A673 (cell line): ENCODE measurements around the gene NEO1. TPM values are rescaled to one million over a fixed set of nuclear protein-coding genes. Genes with fewer than 3 reads are reported as not detected.

ENCODE experiments used
- BruUV-seq: library from RNA; stranded (reverse); fragments of 400-500 nt; replicated peaks from 2 replicates; lab custom pipeline; 2021; lab: Mats Ljungman, UMichigan
- CTCF ChIA-PET: fragments of 300-600 bp; sonication (Branson Sonifier 250); formaldehyde crosslinking; loops from one replicate; lab custom pipeline; 2022; ENCODE audit warnings: antibody characterized with exemption; lab: Charles Lee
- POLR2A ChIA-PET: fragments of 300-600 bp; sonication (Branson Sonifier 250); formaldehyde crosslinking; loops from one replicate; lab custom pipeline; 2022; ENCODE audit warnings: antibody characterized with exemption; ENCODE audit not compliant: low non-redundant PET; lab: Charles Lee
- DNase-seq: peaks from one replicate; pipeline ENCODE4 v3.0.0-alpha.2; 2015; ENCODE audit warnings: low spot score
- H3K27ac ChIP-seq: fragments of 200-600 bp; sonication (generic); 2 replicates; pipeline ENCODE4 v1.5.1; 2016; ENCODE audit warnings: mixed run types, low read depth, mild to moderate bottlenecking, mixed read lengths, antibody characterized with exemption, low read length; ENCODE audit not compliant: poor library complexity, severe bottlenecking
- H3K27me3 ChIP-seq: fragments of 200-600 bp; sonication (generic); replicated peaks from 2 replicates; pipeline ENCODE4 v1.6.1; 2017; ENCODE audit warnings: mixed run types, low read depth, mild to moderate bottlenecking, mixed read lengths, antibody characterized with exemption, low read length; ENCODE audit not compliant: insufficient read depth, poor library complexity
- H3K36me3 ChIP-seq: fragments of 200-600 bp; sonication (generic); 2 replicates; pipeline ENCODE4 v1.6.1; 2016; ENCODE audit warnings: mixed run types, mild to moderate bottlenecking, mixed read lengths, antibody characterized with exemption, low read length; ENCODE audit not compliant: insufficient read depth, poor library complexity, severe bottlenecking
- H3K4me1 ChIP-seq: fragments of 200-600 bp; sonication (generic); 2 replicates; pipeline ENCODE4 v1.6.1; 2017; ENCODE audit warnings: mixed run types, mild to moderate bottlenecking, mixed read lengths, antibody characterized with exemption, low read length; ENCODE audit not compliant: insufficient read depth, poor library complexity, severe bottlenecking
- H3K4me3 ChIP-seq: fragments of 200-600 bp; sonication (generic); 2 replicates; pipeline ENCODE4 v1.5.1; 2016; ENCODE audit warnings: low read depth, mixed run types, mild to moderate bottlenecking, mixed read lengths, low read length; ENCODE audit not compliant: poor library complexity, severe bottlenecking
- H3K9me3 ChIP-seq: fragments of 200-600 bp; sonication (generic); 2 replicates; pipeline ENCODE4 v1.6.1; 2016; ENCODE audit warnings: mixed run types, low read depth, mild to moderate bottlenecking, mixed read lengths, antibody characterized with exemption, low read length; ENCODE audit not compliant: poor library complexity, severe bottlenecking
- EZH2 ChIP-seq: fragments of 200-600 bp; sonication (generic); IDR thresholded peaks from 2 replicates; pipeline ENCODE4 v1.6.1; 2017; ENCODE audit warnings: borderline replicate concordance, low read depth, mild to moderate bottlenecking, mixed read lengths, antibody characterized with exemption, low read length; ENCODE audit not compliant: poor library complexity, severe bottlenecking
- intact Hi-C: fragments of 100-400 bp; cut with micrococcal nuclease; formaldehyde crosslinking; loops from one replicate; pipeline ENCODE4 v1.10.0; 2022; ENCODE audit not compliant: unreplicated experiment
- total RNA-seq: library from RNA; stranded (reverse); gene quantifications from 2 replicates; pipeline ENCODE4 v1.2.3, GENCODE V29; 2021
- TF ChIP-seq, protein P1 (sequence below): fragments of 300-800, 200-600 bp; sonication (generic); conservative IDR thresholded peaks from 2 replicates; pipeline ENCODE4 v1.5.1; 2017; ENCODE audit warnings: low read depth, mild to moderate bottlenecking, antibody characterized with exemption, low read length, moderate library complexity, mixed read lengths

Gene NEO1
- total RNA-seq, 1 experiment from 2014 or later: 72.6 TPM

DNA sequence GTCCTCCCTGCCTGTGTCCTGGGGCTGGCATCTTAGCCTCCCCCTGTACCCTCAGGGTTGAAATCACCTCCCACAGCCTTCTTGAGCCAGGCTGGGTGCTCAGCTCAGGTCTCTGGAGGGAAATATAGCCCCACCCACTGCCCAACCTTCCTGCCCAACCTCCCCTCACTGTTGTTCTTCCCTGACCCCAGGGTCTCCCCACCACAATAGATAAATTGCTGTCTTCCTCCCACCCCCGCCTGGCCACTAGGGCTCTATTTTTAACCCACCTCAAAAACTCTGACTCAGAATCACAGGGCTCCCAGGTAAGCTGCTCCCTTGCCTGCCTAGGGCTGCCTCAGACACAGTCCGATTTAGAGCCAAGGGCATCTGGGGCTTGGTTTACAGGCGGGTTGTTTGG, 301.5 kb downstream of the NEO1 start:
- DNase-seq: no peak
- Histone ChIP-seq H3K27me3 (peaks cover 52% of the 10 kb centered on the region), H3K36me3 (no peaks in the 10 kb centered on the region), H3K9me3 (no peaks in the 10 kb centered on the region), H3K4me1 (no peaks in the 10 kb centered on the region), H3K27ac (no peak overlapping the region), H3K4me3 (no peak overlapping the region)
- TF ChIP-seq, protein P1, sequence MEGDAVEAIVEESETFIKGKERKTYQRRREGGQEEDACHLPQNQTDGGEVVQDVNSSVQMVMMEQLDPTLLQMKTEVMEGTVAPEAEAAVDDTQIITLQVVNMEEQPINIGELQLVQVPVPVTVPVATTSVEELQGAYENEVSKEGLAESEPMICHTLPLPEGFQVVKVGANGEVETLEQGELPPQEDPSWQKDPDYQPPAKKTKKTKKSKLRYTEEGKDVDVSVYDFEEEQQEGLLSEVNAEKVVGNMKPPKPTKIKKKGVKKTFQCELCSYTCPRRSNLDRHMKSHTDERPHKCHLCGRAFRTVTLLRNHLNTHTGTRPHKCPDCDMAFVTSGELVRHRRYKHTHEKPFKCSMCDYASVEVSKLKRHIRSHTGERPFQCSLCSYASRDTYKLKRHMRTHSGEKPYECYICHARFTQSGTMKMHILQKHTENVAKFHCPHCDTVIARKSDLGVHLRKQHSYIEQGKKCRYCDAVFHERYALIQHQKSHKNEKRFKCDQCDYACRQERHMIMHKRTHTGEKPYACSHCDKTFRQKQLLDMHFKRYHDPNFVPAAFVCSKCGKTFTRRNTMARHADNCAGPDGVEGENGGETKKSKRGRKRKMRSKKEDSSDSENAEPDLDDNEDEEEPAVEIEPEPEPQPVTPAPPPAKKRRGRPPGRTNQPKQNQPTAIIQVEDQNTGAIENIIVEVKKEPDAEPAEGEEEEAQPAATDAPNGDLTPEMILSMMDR: no peak
- no peak for TF ChIP-seq EZH2
- intact Hi-C loops: no loop called here
- ChIA-PET CTCF (interaction anchor here (0.5 kb wide), 1 partner anchor 329 kb away, joined by 3 read pairs; no protein-coding TSS in a partner anchor), POLR2A (no interaction called here)
- no TSS peak for BruUV-seq

DNA sequence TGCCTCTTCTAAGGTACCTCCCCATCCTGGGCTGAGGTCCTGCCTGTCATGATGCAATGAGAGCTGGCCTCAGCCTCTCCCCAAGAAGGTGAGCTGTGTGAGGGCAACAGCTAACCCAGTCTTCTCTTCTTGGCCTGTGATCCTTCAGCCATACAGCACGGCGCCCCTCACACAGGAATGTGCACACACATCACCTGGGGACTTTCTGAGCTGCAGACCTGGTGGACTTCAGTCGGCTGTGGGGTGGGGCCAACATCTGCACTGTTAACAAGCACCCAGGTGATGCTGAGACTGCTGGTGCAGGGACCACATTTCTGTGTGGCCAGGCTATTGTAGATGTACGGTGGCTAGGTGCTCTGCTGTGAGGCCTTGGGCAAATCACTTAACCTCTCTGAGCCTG, 302.0 kb downstream of the NEO1 start:
- H3K4me1 ChIP-seq: no peaks in the 10 kb centered on the region
- no peak for DNase-seq
- no peaks in the 10 kb centered on the region for H3K9me3 ChIP-seq
- no peak for TF ChIP-seq EZH2
- TF ChIP-seq, protein P1: no peak
- CTCF ChIA-PET: no interaction called here
- no peak overlapping the region for H3K4me3 ChIP-seq
- POLR2A ChIA-PET: no interaction called here
- H3K27me3 ChIP-seq: peaks cover 57% of the 10 kb centered on the region
- no peaks in the 10 kb centered on the region for H3K36me3 ChIP-seq
- H3K27ac ChIP-seq: no peak overlapping the region
- intact Hi-C loops: no loop called here
- BruUV-seq: no TSS peak
